CD4-positive, alpha-beta T cell treated with Interferon gamma for 1 hour (primary cell): ENCODE measurements around the gene MAP2.

Source experiments
- DNase-seq: peaks from one replicate; pipeline ENCODE4 v3.0.0-alpha.2; 2020

MAP2 gene, protein sequence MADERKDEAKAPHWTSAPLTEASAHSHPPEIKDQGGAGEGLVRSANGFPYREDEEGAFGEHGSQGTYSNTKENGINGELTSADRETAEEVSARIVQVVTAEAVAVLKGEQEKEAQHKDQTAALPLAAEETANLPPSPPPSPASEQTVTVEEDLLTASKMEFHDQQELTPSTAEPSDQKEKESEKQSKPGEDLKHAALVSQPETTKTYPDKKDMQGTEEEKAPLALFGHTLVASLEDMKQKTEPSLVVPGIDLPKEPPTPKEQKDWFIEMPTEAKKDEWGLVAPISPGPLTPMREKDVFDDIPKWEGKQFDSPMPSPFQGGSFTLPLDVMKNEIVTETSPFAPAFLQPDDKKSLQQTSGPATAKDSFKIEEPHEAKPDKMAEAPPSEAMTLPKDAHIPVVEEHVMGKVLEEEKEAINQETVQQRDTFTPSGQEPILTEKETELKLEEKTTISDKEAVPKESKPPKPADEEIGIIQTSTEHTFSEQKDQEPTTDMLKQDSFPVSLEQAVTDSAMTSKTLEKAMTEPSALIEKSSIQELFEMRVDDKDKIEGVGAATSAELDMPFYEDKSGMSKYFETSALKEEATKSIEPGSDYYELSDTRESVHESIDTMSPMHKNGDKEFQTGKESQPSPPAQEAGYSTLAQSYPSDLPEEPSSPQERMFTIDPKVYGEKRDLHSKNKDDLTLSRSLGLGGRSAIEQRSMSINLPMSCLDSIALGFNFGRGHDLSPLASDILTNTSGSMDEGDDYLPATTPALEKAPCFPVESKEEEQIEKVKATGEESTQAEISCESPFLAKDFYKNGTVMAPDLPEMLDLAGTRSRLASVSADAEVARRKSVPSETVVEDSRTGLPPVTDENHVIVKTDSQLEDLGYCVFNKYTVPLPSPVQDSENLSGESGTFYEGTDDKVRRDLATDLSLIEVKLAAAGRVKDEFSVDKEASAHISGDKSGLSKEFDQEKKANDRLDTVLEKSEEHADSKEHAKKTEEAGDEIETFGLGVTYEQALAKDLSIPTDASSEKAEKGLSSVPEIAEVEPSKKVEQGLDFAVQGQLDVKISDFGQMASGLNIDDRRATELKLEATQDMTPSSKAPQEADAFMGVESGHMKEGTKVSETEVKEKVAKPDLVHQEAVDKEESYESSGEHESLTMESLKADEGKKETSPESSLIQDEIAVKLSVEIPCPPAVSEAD (N-terminal part only)

DNA sequence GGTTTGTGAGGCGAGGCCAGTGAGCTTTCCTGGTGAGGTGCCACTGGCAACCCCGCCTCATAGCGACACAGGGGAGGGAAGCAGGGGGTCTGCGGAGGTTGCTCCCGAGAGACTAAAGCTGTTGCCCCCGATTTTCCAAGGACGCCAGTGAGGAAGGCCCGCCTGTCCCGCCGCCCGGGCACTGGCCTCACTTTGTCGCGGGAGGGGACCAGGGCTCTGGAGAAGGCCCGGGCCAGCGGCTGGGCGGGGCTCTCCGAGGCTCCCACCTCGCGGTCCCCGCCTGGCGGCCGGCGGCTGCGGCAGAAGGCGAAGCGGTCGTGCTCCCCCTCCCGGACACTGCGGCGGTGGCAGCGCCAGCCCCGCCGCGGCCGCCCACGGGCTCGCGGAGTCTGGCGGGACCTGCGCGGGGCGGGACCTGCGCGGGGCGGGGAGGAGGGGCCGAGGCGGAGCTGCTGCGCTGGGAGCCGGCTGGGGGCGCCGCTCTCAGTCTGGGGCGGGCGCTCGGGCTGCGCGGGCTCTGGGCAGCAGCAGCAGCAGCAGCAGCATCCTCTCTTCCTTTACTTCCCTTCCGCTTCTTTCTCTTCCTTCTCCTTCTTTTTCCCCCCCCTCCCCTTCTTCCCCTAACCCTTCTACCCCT is at the start of gene MAP2:
MAP2 (plus strand) TSS at position 486 of the 637 bp plus-strand sequence. CDS start 229,124 bp downstream, outside the sequence.
- peak; percentile 72 for DNase-seq

DNA sequence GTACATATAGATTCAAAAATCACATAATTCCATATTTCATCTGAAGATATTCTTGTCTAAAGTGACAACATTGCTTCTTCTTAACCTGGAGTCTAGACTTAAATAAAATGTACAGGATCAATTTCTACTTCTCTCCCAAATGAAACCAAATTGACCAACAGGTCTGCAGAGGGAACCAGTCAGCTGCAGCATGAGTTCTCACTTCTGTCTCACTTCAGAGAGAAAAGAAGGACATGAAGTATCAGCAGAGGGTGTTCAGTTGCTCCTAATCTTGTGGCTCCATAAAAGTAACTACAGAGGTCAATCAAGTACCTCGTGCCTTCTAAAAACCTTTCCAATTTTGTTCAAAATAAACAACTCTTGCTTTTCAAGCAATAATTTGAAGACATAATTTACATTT is 47.2 kb upstream of the MAP2 start:
- DNase-seq = no peak

DNA sequence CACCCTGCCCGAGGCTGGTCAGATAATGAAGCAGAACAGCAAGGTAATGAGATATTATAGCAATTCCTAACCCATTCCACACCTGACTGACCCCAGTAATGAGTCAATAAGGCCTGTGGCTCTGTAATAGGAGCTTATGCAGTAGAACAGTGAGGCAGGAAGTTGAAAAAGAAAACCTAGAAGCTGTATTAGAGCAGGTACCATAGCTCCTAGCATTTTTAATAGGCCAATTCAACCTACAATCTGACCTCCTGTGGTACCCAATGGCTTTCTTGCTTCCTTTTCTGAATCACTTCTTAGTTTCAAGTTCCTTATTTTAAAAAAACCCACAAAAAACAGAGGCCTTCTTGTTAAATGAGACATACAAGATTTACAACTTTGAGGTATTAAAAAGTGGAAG is 43.6 kb upstream of the MAP2 start:
- no peak for DNase-seq

DNA sequence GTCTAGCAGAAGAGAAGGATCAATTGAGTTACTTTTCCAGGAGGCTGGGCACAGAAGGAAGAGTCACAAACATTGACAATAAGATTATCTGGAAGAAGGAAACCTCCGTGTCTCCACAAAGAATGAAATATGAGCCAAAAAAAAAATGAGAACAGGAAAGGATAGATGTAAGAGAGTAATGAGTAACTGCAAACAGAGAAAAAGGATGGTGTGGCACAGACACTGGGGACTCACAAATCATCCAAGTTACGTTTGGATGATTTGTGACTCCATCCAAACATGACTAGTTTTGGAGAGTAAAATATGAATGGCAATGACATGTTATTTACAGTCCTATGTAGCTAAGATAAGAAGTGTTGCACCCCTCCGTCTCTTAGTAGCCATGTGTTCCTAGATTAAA is 42.8 kb upstream of the MAP2 start:
- no peak for DNase-seq

DNA sequence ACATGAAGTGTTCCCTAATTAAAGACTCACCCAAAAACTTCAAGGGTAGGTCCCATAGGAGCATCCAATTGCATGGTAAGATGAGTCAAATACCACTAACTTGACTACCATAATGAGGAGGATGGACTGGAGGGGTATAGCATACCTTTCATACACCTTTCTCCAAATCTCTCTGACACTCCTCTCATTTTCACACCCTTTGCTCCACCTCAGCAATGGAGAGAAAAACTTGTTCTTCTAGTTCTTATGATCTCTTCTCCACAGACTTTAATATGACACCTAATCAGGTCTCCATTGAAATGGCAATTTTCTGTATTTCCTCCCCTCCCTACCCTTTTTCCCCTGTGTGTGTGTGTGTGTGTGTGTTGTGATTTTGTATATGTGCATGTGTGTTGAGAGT is 41.1 kb upstream of the MAP2 start:
- no peak for DNase-seq

DNA sequence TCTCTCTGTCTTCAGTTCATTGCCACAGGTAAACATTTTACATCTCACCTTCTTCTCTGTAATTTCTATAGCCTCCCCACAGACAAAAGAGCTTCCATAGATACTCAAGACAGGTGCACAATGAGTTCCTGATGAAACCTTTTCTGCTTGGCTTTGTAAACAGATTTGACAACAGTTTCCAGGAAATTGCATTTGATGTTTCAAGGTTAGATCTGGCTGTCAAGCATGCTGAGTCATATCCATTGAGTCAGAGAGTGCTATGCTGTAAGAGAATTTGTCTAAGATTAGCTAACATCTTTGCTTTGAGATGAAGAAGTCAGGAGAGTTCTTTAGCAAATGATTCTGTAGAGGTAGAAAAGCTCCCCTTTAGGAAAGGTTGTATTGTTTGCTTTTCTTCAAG is 40.6 kb upstream of the MAP2 start:
- DNase-seq = no peak

DNA sequence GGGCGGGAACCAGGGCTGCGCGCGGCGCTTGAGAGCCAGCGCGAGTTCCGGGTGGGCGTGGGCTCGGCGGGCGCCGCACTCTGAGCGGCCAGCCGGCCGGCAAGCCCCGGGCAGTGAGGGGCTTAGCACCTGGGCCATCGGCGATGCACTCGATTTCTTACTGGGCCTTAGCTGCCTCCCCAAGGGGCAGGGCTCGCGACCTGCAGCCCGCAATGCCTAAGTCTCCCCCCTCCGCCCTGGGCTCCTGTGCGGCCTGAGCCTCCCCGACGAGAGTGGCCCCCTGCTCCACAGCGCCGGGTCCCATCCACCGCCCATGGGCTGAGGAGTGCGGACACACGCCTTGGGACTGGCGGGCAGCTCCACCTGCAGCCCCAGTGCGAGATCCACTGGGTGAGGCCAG is 36.5 kb upstream of the MAP2 start:
- DNase-seq = no peak

DNA sequence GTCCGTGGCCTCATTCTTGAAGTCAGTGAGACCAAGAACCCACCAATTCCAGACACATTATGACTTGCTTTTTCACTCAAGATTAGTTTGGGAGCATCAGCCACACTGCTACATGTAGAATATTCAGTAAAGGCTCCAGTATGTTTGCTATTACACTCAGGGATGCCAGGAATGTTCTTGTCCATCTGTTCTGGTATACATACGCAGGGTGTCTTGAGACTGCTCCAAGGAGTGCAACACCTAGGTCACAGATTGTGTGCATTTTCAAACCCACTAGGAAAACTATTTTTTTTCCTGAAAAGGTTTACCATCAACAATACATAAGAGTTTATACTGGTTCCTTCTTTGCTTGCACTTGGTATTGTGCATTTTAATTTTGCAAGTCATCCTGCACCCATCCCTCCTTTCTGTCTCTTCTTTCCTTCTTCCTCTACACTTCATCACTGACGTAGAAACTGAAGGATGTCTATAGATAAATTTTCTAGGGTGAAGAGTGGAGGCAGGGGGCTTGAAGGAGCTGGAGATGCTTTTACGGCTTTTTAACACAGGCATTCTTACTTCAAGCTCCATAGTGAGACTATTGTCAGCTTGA is 35.3 kb upstream of the MAP2 start:
- no peak for DNase-seq

DNA sequence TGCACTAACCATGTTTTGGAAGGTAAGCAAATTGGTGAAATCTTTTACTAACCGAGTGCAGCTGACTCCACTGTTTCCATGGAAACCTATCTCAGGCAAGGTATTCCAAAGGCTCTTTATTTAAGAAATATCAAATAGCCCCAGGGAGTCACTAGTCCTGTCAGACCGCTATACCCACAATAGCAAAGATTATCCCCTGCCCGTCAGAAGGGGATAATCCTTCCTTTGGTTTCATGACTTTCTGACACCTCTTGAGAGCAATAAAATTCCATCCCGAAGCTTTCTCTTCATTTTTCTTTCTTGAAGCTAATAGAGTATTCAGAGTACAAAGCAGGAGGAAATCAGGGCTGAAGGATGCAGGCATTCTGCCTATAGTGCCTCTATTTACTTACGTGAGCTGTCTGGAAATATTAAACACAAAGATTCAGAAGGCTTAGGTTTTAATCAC is 34.7 kb upstream of the MAP2 start:
- no peak for DNase-seq

DNA sequence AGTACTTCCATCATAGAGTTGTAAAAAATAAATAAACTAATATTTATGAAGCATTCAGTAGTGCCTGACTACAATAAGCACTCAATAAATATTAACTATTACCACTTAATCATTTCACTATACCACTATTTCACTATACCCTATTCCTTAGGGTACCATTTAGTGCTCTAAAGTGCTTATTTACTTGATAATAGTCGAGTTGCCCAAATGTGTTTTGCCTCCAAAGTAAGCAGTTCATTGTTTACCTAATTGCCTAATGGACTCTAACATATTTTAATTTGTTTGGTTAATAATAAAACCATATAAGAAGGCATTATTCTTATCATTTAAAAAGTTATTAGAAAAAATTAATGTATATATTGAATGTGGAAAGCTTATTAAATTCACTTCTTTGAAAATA is 33.0 kb upstream of the MAP2 start:
- DNase-seq = no peak

DNA sequence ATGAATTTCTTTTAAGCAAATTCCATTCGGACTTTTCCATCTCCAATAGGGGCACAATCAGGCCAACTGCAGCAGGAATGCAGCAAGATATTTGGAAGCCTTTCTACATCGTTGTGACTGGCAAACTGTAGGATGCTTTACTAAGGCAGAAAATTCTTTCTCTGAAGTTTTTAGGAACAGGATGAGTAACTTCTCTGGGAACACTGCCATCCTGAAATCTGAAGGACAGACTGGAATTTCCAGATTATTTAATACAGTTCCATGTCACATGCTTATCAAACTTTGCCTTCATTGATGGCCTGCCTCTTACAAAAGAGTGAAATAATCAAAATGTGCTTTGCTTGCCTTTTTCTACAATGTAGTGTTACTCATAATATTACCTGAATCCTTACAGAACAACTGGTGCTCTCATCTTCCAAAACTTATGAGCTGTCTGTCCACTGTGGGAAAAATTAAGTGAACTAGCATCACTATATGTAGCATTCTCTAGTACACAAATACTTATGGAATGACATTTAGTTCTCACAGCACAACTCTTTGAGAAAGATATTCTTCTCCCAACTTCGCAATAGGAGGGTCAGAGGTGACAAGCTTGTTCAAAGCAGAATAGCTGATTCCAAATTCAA is 32.0 kb upstream of the MAP2 start:
- no peak for DNase-seq

DNA sequence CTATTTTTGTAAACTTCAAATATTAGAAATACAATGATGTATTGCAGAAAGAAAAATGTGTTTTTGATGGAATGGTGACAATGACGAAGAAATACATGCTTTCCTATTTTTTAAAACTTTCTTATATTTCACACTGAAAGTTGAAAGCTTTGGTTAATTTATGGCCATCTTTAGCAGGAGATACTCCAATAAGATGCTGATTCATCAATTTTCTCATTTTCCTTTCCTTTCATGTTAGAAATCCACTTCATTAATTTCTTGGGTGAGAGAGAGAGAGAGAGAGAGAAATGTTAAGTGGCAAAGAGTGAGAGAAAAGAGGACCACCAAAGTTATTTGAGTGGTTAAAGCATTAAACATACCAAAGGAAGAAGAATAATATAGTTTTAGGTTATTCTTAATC is 28.6 kb upstream of the MAP2 start:
- DNase-seq = no peak

DNA sequence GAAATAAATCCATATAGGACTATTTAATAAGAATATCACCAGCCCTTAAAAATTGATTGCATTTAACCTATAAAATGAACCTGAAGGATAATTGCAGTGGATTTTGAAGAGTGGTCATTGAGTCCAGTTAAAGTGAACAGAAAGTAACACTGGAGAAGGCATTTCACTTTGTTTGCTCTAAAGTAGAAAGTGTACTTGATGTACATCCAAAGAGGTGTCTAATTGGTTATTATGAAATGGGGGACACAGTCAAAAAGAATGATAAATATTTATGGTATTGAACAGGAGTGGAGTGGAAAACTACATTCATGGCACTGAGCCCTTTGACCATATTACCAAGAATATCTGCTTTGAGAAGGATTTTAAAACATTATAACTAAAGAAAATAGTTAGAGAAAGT is 28.2 kb upstream of the MAP2 start:
- DNase-seq = no peak

DNA sequence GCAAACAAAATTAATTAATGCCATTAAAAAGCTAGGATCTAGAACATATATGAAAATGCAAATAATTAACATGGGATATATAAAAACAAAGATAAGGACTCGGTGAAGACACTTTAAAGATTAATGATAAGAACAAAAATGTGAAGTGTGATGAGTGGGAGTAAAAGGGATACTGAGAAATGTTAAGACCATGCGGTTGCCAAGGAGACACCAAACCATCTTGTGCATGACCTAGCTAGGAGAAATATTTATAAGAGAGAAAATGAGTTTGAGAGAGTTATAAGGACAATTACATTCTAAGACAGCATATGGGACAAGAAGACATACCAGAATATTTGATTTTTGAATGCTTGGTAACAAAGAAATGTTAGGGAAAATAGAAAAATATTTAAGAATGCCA is 25.4 kb upstream of the MAP2 start:
- DNase-seq = no peak

DNA sequence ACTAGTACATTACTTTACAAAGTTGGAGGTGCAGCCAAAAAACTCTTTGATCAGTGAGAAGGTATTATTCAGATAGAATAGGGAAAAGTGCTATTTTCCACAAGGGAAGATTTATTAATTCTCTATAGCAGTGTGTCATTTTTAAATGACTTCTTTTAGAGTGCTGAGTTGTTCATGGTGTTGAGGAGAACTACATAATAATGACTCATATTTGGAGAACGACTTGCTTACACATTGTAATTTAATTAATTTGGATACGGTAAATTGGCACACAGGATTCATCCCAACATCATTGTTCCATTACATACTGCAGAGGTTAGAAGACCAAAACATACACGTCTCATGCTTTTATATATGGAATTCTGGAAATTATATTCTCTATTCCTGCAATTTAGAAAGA is 22.1 kb upstream of the MAP2 start:
- DNase-seq = no peak

DNA sequence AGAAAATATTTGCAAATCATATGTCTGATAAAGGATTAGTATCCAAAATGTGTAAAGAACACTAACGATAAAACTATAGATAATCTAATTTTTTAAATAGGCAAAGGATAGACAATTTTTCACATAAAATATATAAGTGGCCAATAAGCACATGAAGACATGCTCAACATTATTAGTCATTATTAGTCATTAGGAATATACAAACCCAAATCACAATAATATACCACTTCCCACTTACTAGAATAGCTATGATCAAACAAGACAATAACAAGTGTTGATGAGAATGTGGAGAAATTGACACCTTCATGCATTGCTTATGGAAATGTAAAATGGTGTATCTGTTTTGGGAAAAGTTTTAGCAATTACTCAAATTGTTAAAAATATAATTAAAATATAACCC is 12.6 kb upstream of the MAP2 start:
- no peak for DNase-seq

DNA sequence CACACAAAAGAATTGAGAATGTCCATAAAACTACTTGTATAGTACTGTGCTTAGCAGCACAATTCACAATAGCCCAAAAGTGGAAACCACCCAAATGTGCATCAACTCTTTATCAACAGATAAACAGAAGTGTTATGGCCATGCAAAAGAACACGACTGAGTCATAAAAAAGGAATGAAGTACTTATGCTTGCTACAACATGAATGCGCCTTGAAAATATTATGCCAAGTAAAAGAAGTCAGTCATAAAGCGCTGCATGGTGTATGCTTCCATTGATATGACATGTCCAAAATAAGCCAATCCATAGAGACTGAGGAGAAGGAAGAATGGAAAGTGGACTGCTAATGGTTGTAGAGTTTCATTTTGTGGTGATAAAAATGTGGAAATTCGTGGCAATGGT is 12.1 kb upstream of the MAP2 start:
- DNase-seq = no peak

DNA sequence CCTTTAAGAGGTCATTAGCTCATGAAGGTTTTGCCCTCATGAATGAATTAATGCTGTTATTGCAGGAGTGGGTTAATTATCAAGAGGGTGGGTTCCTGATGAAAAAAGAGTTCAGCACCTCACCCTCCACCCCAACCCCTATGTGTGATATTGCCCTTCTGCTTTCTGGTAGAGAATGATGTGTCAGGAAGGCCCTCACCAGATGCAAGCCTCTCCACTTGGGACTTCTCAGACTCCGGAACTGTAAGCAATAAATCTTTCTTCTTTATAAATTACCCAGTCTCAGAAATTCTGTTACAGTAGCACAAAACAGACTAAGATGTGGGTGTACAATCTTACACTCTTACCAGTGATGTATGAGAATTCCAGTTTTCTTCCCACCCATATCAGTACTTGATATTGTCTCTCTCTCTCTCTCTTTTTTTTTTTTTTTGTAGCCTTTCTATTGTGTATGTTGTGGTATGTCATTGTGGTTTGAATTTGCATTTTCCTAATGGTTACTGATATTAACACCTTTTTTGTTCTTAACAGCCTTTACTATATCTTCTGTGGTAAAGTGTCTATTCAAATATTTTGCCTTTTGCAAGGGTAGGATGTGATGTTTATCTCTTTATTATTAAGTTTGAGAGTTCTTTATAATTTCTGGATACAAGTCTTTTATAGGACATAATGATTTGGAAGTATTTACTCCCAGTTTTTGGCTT is 10.4 kb upstream of the MAP2 start:
- DNase-seq = no peak

DNA sequence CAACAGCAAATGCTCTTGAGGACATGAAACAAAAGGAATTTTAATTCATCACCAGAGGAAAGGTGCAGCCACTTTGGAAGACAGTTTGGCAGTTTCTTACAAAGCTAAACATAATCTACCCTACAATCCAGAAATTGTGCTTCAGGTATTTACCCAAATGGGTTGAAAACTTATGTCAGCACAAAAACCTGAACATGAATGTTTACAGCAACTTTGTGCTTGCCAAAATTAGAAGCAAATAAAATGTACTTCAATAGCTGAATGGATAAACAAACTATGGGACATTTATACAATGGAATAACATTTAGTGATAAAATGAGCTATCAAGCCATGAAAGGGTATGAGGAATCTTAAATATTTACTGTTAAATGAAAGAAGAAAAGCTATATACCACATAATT is 6.9 kb upstream of the MAP2 start:
- DNase-seq = no peak

DNA sequence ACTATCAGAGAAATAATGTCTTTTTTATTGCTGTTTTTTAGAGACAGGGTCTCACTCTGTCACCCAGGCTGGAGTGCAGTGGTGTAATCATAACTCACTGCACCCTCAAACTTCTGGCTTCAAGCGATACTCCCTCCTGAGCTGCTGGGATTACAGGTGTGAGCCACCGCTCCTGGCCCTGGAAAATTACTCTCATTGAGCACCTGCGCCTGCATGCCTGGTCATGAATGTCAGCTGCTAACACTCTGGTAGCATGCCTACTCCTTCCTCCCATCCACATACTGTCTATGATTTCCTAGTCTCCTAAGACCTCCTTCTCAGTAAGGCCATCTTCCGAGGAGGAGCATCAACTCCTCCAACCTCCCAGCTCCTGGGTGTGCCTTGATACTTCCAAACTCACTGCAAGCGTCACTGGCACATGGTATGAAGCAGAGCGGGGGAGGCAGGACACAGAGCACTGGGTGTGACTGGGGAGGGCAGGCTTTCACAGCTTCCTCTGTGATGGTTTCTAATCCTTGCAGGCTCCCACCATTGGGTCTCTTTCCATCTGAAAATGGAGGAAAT is 1.6 kb upstream of the MAP2 start:
- DNase-seq = no peak

DNA sequence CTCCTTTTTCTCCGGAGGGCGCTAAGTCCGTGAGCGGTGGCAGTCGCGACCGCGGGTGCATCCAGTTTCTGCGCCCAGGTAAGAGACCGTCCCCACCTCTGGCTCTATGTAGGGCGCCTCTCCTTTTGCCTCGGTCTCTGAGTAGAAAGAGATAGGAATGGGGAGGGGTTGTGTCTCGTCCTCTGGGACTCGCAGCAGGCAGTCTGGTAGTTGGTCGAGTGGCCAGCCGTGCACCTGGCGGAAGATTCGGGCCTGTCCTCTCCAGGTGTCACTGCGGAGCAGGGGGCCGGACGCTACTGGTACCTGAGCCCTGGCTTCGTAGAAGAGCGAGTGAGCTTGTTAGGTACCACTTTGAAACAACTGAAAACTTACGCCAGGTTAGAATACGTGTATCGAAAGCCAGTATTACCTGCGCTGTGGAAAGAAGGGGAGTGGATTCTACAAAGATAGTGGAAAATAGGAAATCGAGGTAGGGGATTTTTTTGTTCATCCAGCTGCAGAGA is 403 bp downstream of the MAP2 start:
- DNase-seq = no peak
